Fibroblast of mammary gland (primary cell): ENCODE measurements around the gene COX18.
A peak's percentile ranks its signal among the peaks of the same experiment; 100 is the strongest.

Experiments
- DNase-seq: peaks from one replicate; pipeline ENCODE4 v3.0.0-alpha.2; 2010; ENCODE audit warnings: low read depth
- H3K4me3 ChIP-seq: 2 replicates; pipeline ENCODE4 v1.5.1; 2011; ENCODE audit warnings: low read depth, mild to moderate bottlenecking, low read length, moderate library complexity; ENCODE audit not compliant: control insufficient read depth
- CTCF ChIP-seq: conservative IDR thresholded peaks from 2 replicates; pipeline ENCODE4 v1.5.1; 2011; ENCODE audit warnings: low read depth, low read length, inconsistent platforms; ENCODE audit not compliant: control insufficient read depth, insufficient read depth

COX18 gene

GRCh38 chr4:73036123-73036522, 33.4 kb downstream of the COX18 start:
- no peak overlapping the region for H3K4me3 ChIP-seq
- TF ChIP-seq CTCF: no peak
- no peak for DNase-seq

GRCh38 chr4:73034896-73035295, 34.6 kb downstream of the COX18 start:
- no peak overlapping the region for H3K4me3 ChIP-seq
- TF ChIP-seq CTCF: no peak
- DNase-seq: no peak

GRCh38 chr4:73028621-73029020, 40.9 kb downstream of the COX18 start:
- no peak for TF ChIP-seq CTCF
- no peak overlapping the region for H3K4me3 ChIP-seq
- DNase-seq: no peak

GRCh38 chr4:73021634-73022033, 47.9 kb downstream of the COX18 start:
- peak; percentile 51 for DNase-seq
- peak; percentile 27 for TF ChIP-seq CTCF
- H3K4me3 ChIP-seq: no peak overlapping the region

- peak; percentile 58 for DNase-seq
- no peak overlapping the region for H3K4me3 ChIP-seq
- TF ChIP-seq CTCF: peak; percentile 62
These were observed 50.0 kb downstream of the COX18 start for GRCh38 chr4:73019462-73020047.

GRCh38 chr4:73018595-73018994, 50.9 kb downstream of the COX18 start:
- no peak overlapping the region for H3K4me3 ChIP-seq
- DNase-seq: no peak
- TF ChIP-seq CTCF: no peak

GRCh38 chr4:73013310-73013709, 56.2 kb downstream of the COX18 start:
- no peak for DNase-seq
- no peak overlapping the region for H3K4me3 ChIP-seq
- TF ChIP-seq CTCF: no peak
